Activated T-helper 9 cell treated with anti-CD3 and anti-CD28 coated beads, Interleukin-2, amount 50 U/mL, for 16 hours (primary cell): ENCODE data around the gene ARHGEF28.

ENCODE experiments used
- DNase-seq: peaks from one replicate; pipeline ENCODE4 v3.0.0-alpha.2; 2020; ENCODE audit warnings: low read depth

Gene ARHGEF28

GRCh38 chr5:73745836-73746235 lies 119.8 kb downstream of the ARHGEF28 start:
- no peak for DNase-seq

- DNase-seq = no peak
Measured at GRCh38 chr5:73746608-73747007, 120.6 kb downstream of the ARHGEF28 start.

DNA sequence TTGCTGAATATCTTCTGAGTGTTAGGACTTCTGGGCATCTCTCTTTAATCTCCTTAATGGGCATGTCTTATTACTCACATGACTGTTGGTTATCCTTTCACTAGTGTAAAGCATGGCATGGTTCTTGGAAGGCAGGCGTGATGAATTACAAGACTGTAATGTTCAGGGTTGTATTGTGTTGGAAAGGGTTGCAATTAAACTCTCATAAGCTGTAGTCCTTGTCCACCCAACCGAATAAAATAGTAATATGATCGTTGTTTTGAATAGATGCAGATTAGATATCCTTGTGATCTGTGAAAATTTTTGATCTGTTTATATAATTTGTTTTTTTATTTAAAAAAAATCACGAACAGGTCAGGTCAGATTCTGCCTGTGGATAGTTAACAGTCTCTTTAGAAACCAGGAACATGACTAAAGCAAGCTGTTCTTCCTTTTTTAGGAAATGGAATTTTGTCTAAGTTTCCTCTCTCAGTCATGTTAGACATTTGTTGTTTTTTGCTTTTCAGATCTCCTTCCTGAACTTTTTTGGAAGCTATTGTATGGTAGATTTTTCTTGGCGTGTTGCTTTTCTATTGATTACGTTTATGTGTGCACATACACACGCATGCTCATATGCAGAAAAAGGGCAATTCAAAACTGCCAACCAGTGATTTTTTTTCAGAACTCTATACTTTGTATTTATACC lies 121.8 kb downstream of the ARHGEF28 start:
- DNase-seq = no peak

DNA sequence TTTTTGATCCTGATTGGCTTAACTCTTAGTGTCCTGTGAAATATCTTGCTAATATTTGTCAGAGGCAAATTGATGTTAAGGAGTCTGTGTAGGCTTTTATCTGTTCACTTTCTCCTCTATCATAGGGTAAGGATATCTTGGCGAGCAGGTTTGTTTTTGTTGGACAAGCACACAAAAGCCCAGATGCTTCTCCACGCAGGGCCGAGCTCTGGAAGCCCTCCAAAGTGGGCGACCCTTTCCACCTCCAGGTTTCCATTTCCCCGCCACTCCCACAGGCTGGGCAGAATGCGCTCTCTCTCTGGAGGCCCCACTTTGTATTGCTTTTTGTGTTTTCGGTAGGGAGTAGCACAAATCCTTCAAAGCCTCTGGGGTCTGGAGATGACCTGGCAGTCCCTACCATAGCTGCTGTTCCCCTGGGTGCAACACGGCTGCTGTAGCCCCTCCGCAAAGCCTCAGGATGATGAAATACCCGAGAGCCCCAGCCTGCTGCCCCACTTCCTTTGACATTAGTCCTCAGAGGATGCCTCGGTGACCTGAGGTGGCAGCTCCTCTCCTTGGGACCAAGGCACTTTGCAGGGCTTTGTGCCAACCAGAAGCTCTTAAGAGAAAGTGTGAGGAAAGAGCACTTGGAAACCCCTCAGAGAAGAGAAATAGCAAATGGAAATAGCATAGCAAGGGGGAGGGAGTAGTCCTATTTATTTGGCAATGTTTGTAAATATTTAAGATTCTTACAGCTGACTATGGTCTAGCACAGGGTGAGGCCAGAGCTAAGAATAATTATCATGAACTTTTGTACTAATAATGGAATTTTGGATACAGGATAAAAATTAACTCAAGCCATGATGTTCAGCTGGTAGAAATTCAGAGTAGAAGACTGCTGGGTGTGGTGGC lies 122.8 kb downstream of the ARHGEF28 start:
- no peak for DNase-seq

DNA sequence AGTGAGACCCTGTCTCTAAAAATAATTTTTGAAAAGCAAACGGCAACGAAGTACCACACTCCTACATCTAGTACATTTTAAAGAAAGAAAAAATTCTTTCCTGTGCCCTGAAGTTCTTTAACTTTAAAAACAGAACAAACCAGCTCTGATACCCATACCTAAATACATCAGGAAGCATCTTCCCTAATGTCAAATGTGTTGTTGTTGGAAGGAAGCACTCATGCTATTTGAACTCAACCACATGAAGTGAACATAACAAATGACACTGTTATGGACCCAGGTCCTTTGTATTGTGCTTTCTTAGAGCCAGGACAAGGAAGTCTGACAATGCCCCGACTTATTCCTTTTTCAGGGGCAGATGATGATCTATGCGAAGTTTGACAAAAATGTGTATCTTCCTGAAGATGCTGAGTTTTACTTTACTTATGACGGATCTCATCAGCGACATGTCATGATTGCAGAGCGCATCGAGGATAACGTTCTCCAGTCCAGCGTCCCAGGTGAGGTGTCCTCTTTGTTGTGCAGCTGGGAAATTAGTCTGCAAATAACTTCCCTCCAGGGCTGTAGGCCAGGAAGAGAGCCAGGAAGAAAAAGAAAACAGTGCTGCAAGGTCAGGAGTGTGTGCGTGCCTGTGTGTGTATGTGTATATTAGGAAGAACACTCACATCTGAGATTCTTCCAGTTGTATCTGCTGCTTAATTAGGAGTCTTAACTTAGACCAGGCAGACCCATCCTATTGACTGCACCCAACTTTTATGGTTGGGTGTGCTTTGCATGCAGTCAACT lies 123.7 kb downstream of the ARHGEF28 start:
- no peak for DNase-seq

- DNase-seq = no peak
Measured at GRCh38 chr5:73751254-73751914, 125.4 kb downstream of the ARHGEF28 start.

DNA sequence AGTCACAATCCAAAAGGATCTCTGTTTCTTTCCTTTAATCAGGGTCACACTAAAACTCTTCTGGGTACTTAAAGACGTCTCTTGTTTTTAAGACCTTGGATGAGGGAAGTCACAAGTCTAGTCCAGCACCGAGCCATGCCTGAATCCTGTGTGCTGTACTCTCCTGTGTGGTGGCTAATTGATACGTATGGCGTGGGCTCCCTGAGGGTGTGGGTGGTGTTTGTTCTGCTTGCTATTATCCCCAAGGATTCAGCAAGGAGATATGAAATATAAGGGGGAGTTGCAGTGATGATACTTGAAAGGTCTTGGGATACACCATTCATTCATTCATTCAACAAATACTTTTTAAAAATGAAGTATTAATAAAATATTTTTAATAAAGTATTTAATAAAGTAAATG lies 128.3 kb downstream of the ARHGEF28 start:
- DNase-seq = no peak

DNA sequence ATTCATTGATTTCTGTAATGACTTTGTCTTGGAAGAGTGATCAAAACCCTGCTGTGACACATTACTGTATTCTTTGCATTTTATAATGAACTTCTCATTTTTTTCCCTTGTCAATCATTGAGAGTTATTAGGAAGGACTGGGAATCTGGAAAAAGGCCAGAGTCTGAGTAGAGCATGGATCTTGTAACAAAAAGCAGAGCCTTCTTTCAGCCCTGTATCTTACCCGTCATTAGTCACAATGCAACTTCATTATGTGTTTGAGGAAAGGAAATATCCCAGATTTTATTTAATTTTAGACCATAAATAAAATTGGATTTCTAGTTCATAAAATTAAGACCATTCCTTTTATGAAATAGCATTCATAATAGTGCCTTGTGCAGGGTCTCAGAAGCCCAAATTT lies 131.4 kb downstream of the ARHGEF28 start:
- no peak for DNase-seq

- DNase-seq = no peak
Measured at GRCh38 chr5:73759771-73760170, 133.8 kb downstream of the ARHGEF28 start.

- DNase-seq = no peak
Measured at GRCh38 chr5:73763300-73764032, 137.5 kb downstream of the ARHGEF28 start.

DNA sequence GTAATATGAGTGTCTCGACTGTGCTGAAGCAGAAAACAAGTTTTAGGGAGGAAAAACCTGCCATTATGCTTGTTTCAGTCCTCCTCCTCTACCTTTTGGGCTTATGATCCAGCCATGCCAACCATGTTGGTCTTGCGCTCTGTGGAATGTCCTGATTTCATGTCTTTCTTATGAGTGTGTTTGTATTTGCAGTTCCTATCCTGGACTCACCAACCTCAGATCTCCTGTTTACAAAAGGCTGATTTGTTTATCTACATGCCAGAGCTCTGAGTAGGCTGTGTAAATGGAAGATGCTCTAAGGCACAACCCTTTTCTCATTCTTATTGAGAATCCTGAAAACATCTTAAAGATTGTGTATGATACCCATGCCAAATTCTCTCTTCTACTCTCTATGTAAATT lies 138.6 kb downstream of the ARHGEF28 start:
- no peak for DNase-seq

GRCh38 chr5:73764996-73765395 lies 139.0 kb downstream of the ARHGEF28 start:
- DNase-seq = no peak

GRCh38 chr5:73766902-73767301 lies 140.9 kb downstream of the ARHGEF28 start:
- DNase-seq = no peak

- DNase-seq = no peak
Measured at GRCh38 chr5:73770172-73771025, 144.4 kb downstream of the ARHGEF28 start.

- DNase-seq = no peak
Measured at GRCh38 chr5:73774924-73775323, 148.9 kb downstream of the ARHGEF28 start.

DNA sequence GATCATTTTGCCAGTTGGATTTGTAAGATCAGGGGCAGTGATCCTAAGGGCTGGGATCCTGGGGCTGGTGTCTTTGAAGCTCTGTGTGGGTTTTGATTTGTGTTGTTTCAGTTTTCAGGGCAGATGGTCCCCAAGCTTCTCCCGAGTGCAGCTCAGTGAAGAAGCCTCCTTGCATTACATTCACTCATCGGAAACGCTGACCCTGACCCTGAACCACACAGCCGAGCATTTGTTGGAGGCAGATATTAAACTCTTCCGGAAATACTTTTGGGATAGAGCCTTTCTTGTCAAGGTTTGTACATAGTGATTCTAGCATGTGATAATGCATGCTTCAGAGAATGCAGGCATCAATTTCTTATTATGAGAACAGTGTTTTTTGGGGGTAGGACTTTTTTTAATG lies 150.4 kb downstream of the ARHGEF28 start:
- no peak for DNase-seq

DNA sequence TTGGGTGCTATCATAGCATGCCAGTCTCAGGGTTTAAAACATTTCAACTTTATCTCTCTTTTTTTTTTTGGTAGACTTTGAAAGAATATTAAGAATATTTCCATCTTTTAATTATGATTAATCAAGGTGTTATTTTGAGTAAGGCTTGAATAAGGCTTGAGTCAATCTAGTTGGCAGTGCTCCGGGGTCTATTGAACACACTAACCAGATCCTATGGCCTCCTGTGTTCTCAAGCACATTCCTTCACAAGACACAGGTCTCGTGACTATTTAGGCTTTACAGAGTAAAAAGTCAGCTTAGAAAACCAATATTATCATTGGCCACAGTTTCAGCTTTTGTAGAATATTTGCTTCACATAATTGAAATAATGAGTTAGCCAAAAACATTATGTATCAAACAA lies 151.2 kb downstream of the ARHGEF28 start:
- no peak for DNase-seq

GRCh38 chr5:73780302-73781080 lies 154.5 kb downstream of the ARHGEF28 start:
- DNase-seq = no peak

DNA sequence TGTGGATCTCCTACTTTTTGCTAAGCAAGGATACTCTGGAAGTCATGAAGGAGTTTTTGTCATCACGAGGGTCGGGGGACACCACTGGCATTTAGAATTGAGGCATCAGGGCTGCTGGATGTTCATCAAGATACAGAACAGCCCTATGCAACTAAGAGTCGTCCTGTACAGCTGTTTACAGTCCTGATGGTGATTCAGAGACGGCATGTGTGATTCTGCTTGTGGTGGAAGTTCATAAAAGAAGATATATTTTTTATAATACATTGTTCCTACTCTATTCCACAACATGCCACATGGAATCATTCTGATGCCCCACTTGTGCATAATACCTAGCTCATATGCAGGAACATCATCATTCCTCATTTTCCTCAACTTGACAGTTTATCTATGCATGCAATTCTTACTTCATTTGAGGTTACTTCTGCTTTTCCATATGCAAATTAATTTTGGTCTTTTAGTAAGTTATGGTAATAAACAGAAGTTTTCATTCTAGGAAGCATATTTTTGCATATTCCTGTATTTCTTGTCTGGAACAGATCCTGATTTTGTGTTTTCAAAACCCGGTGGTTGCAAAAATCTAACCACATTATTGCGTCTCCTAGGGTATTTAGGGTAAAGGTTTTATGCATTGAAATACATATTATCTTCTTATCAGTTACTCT lies 155.2 kb downstream of the ARHGEF28 start:
- DNase-seq = no peak
